NOMO-1 treated with DMSO at 0.1 percent for 48 hours (cell line): ENCODE data around the gene CC2D2B.
A peak's percentile ranks its signal among the peaks of the same experiment; 100 is the strongest.
"Not testable (repeated sequence)": the region's sequence is repeated elsewhere in the genome, so short reads cannot be mapped to it uniquely, and the experiment has no call there.

Source experiments
- DNase-seq: peaks from one replicate; lab custom pipeline; 2025; ENCODE audit not compliant: unreplicated experiment; lab: John Stamatoyannopoulos, UW

CC2D2B gene

GRCh38 chr10:95907456-95908253 lies at the start of gene CC2D2B:
Gene CC2D2B (plus strand): TSS chr10:95907975. CDS start chr10:95911324, 3,349 bp downstream.
- DNase-seq: peak; percentile 48

GRCh38 chr10:95860166-95860940 lies 47.4 kb upstream of the CC2D2B start:
- DNase-seq: no peak

- DNase-seq: no peak
Measured at GRCh38 chr10:95861386-95861785, 46.4 kb upstream of the CC2D2B start.

- DNase-seq: peak; percentile 80
Measured at GRCh38 chr10:95864906-95865813, 42.6 kb upstream of the CC2D2B start.

- no peak for DNase-seq
Measured at GRCh38 chr10:95865814-95866466, 41.8 kb upstream of the CC2D2B start.

GRCh38 chr10:95866467-95866842 lies 41.3 kb upstream of the CC2D2B start:
- no peak for DNase-seq

- DNase-seq: no peak
Measured at GRCh38 chr10:95867866-95868265, 39.9 kb upstream of the CC2D2B start.

GRCh38 chr10:95872158-95872711 lies 35.5 kb upstream of the CC2D2B start:
- no peak for DNase-seq

- no peak for DNase-seq
Measured at GRCh38 chr10:95873139-95873538, 34.6 kb upstream of the CC2D2B start.

GRCh38 chr10:95873651-95874050 lies 34.1 kb upstream of the CC2D2B start:
- no peak for DNase-seq

GRCh38 chr10:95874783-95875182 lies 33.0 kb upstream of the CC2D2B start:
- not testable (repeated sequence) for DNase-seq

GRCh38 chr10:95876756-95877155 lies 31.0 kb upstream of the CC2D2B start:
- DNase-seq: no peak

- DNase-seq: peak; percentile 17
Measured at GRCh38 chr10:95877881-95878280, 29.9 kb upstream of the CC2D2B start.

- DNase-seq: peak; percentile 19
Measured at GRCh38 chr10:95880704-95881103, 27.1 kb upstream of the CC2D2B start.

GRCh38 chr10:95881316-95881715 lies 26.5 kb upstream of the CC2D2B start:
- no peak for DNase-seq

GRCh38 chr10:95889830-95890229 lies 17.9 kb upstream of the CC2D2B start:
- DNase-seq: no peak

GRCh38 chr10:95896071-95896850 lies 11.5 kb upstream of the CC2D2B start:
- peak; percentile 57 for DNase-seq

- DNase-seq: not testable (repeated sequence)
Measured at GRCh38 chr10:95905897-95906580, 1.7 kb upstream of the CC2D2B start.
